B cell (primary cell): Measurements from ENCODE around the gene RRP36. TPM values are rescaled to one million over a fixed set of nuclear protein-coding genes. Genes with fewer than 3 reads are reported as not detected.

Source experiments
- ATAC-seq: fragments of 200-7000 bp; cut with Tn5 transposase; one replicate; pipeline ENCODE4 v1.10.0; 2021; ENCODE audit warnings: low read depth, mild to moderate bottlenecking, moderate number of reproducible peaks, moderate library complexity
- CTCF ChIA-PET: fragments of 350-600 bp; sonication (Branson Sonifier 250); formaldehyde crosslinking; loops from one replicate; lab custom pipeline; 2021; ENCODE audit warnings: antibody characterized with exemption, inconsistent platforms; lab: Charles Lee
- POLR2A ChIA-PET: fragments of 350-600 bp; sonication (Branson Sonifier 250); formaldehyde crosslinking; loops from one replicate; lab custom pipeline; 2021; ENCODE audit warnings: antibody characterized with exemption; lab: Charles Lee
- DNase-seq: peaks from one replicate; pipeline ENCODE4 v3.0.0; 2013
- H2AFZ ChIP-seq: 2 replicates; pipeline ENCODE4 v1.6.1; 2012; ENCODE audit warnings: mild to moderate bottlenecking, low read depth, low read length; ENCODE audit not compliant: insufficient read depth, poor library complexity, severe bottlenecking
- H3K27ac ChIP-seq, 2 donors: 1 replicate in 1 of 2; 2 replicates in 1 of 2; pipeline ENCODE4 v1.5.1; 2012 to 2013; ENCODE audit warnings: low read length in 2 of 2, mild to moderate bottlenecking in 2 of 2, moderate library complexity in 1 of 2
- H3K27me3 ChIP-seq, 4 experiments: fragments of 200-600 bp in 1 of 4; sonication (generic) in 1 of 4; replicated peaks in 1 of 4; 1 replicate in 2 of 4; 2 replicates in 2 of 4; pipeline versions ENCODE4 v1.6.1 to v1.7.0; 2013 to 2016; ENCODE audit warnings: low read length in 3 of 4, mild to moderate bottlenecking in 2 of 4, mixed read lengths in 1 of 4, moderate library complexity in 1 of 4; ENCODE audit not compliant: insufficient read depth in 4 of 4, control insufficient read depth in 3 of 4; ENCODE audit errors: control extremely low read depth in 1 of 4
- H3K36me3 ChIP-seq, 2 experiments: replicated peaks in 1 of 2; 1 replicate in 1 of 2; 2 replicates in 1 of 2; pipeline versions ENCODE4 v1.6.1 to v1.7.1; 2013; ENCODE audit warnings: low read length in 1 of 2; ENCODE audit not compliant: insufficient read depth in 2 of 2, control insufficient read depth in 1 of 2; ENCODE audit errors: control extremely low read depth in 1 of 2, extremely low read depth in 1 of 2
- H3K4me1 ChIP-seq, 2 donors: fragments of 200-600 bp in 1 of 2; sonication (generic) in 1 of 2; 1 replicate in 1 of 2; 2 replicates in 1 of 2; pipeline versions ENCODE4 v1.5.1 to v1.6.1; 2013 to 2017; ENCODE audit warnings: low read length in 2 of 2; ENCODE audit not compliant: control insufficient read depth in 2 of 2, insufficient read depth in 2 of 2
- H3K4me2 ChIP-seq: replicated peaks from 2 replicates; pipeline ENCODE3; 2012; ENCODE audit warnings: mild to moderate bottlenecking, low read depth, low read length; ENCODE audit not compliant: poor library complexity, severe bottlenecking
- H3K4me3 ChIP-seq, 5 experiments: fragments of 200-600 bp in 1 of 5; sonication (generic) in 1 of 5; 1 replicate in 3 of 5; 2 replicates in 2 of 5; pipeline versions ENCODE4 v1.5.1 to v1.7.0; 2011 to 2016; ENCODE audit warnings: low read length in 4 of 5, mild to moderate bottlenecking in 4 of 5, low read depth in 2 of 5, control low read depth in 1 of 5, moderate library complexity in 1 of 5; ENCODE audit not compliant: insufficient read depth in 1 of 5; ENCODE audit errors: control extremely low read depth in 1 of 5, extremely low read depth in 1 of 5
- H3K79me2 ChIP-seq: fragments of 200-600 bp; sonication (generic); one replicate; pipeline ENCODE4 v1.6.0; 2016; ENCODE audit warnings: low read length; ENCODE audit not compliant: control insufficient read depth, insufficient read depth
- H3K9ac ChIP-seq: fragments of 200-600 bp; sonication (generic); 2 replicates; pipeline ENCODE4 v1.6.1; 2017; ENCODE audit warnings: mild to moderate bottlenecking, low read length, moderate library complexity
- H3K9me3 ChIP-seq, 3 donors: one replicate each; pipeline versions ENCODE4 v1.6.1 to v1.7.1; 2013; ENCODE audit warnings: low read length in 2 of 3; ENCODE audit not compliant: control insufficient read depth in 2 of 3, insufficient read depth in 1 of 3; ENCODE audit errors: control extremely low read depth in 1 of 3
- H4K20me1 ChIP-seq: 2 replicates; pipeline ENCODE4 v1.6.0; 2012; ENCODE audit warnings: mild to moderate bottlenecking, low read length; ENCODE audit not compliant: insufficient read depth, control insufficient read depth, poor library complexity, severe bottlenecking
- H3K27ac Mint-ChIP-seq: one replicate; pipeline ENCODE4 v1.8.0; 2021; ENCODE audit warnings: mixed read lengths
- H3K27me3 Mint-ChIP-seq: one replicate; pipeline ENCODE4 v1.8.0; 2021; ENCODE audit warnings: mixed read lengths
- H3K4me1 Mint-ChIP-seq: one replicate; pipeline ENCODE4 v1.8.0; 2021; ENCODE audit warnings: mixed read lengths
- H3K4me3 Mint-ChIP-seq: one replicate; pipeline ENCODE4 v1.8.0; 2021; ENCODE audit warnings: mixed read lengths
- H3K9me3 Mint-ChIP-seq: one replicate; pipeline ENCODE4 v1.8.0; 2022; ENCODE audit warnings: mixed read lengths; ENCODE audit not compliant: insufficient read depth
- CTCF ChIP-seq: fragments of 200-600 bp; IDR thresholded peaks from one replicate; pipeline ENCODE4 v1.8.0; 2022; ENCODE audit warnings: antibody characterized with exemption, mild to moderate bottlenecking
- EZH2 ChIP-seq: IDR thresholded peaks from 2 replicates; pipeline ENCODE4 v1.6.1; 2012; ENCODE audit warnings: borderline replicate concordance, low read depth, mild to moderate bottlenecking, moderate library complexity, low read length; ENCODE audit not compliant: insufficient read depth, poor library complexity, severe bottlenecking
- WGBS: methylation state at CpG from one replicate; pipeline ENCODE4 v1.1.5; 2013; ENCODE audit warnings: missing lambda C conversion rate; ENCODE audit not compliant: insufficient coverage; 5-methylcytosine and 5-hydroxymethylcytosine counted together
- intact Hi-C: fragments of 100-400 bp; cut with micrococcal nuclease; formaldehyde crosslinking; loops from one replicate; pipeline ENCODE4 v1.10.0; 2022
- polyA plus RNA-seq: library from polyadenylated mRNA; depleted of rRNA; stranded (reverse); fragments of >200 nt; gene quantifications from 2 replicates; pipeline ENCODE4 v1.2.3, GENCODE V29; 2012
- total RNA-seq, 2 donors: library from RNA; stranded (reverse); fragments of 120-200 nt in 1 of 2; gene quantifications; 1 replicate in 1 of 2; 2 replicates in 1 of 2; pipeline versions ENCODE4 v1.2.3 to v1.2.4, GENCODE V29; 2013 to 2022

The RRP36 gene
- total and polyA plus RNA-seq, 2 donors (not counting 1 experiment from before 2014, with no cell fraction given) = 22.8 to 46.2 TPM

- Histone ChIP-seq H3K9me3 (no peaks in the 10 kb centered on the region), H3K9ac (peak overlapping the region; percentile 86), H3K27me3 (no peaks in the 10 kb centered on the region), H3K4me1 (peaks cover 19 to 32% of the 10 kb centered on the region in 2 donors), H3K36me3 (peaks cover 0 to 5% of the 10 kb centered on the region in 2 experiments), H3K79me2 (peaks cover 62% of the 10 kb centered on the region), H3K4me3 (peak overlapping the region; percentile 71 to 88 (median 80)), H3K27ac (peak overlapping the region; percentile 73 to 85), H2AFZ (peak overlapping the region; percentile 82), H4K20me1 (no peaks in the 10 kb centered on the region), H3K4me2 (peak overlapping the region; percentile 82)
- ChIA-PET POLR2A (interaction anchor here (0.8 to 4.0 kb wide), 4 partner anchors 34 to 80 kb away, joined by 3 to 53 read pairs (median 8); partner anchors contain the start of genes CNPY3, KLC4, KLHDC3 and MEA1), CTCF (interaction anchor here (0.7 to 2.7 kb wide), 5 partner anchors 48 to 530 kb away, joined by 3 to 6 read pairs (median 3); partner anchors contain the start of gene LRRC73)
- ATAC-seq (no peak), DNase-seq (no peak)
- Mint-ChIP-seq H3K4me1 (peaks cover 41% of the 10 kb centered on the region), H3K9me3 (no peaks in the 10 kb centered on the region), H3K4me3 (peak overlapping the region; percentile 98), H3K27me3 (no peaks in the 10 kb centered on the region), H3K27ac (peak overlapping the region; percentile 98)
- TF ChIP-seq CTCF (no peak), EZH2 (no peak)
- 34% methylated on average over 8 of the region's 9 CpGs for WGBS
- intact Hi-C loops = loop anchor here (1.0 to 2.0 kb wide), 5 partner anchors 19 to 195 kb away; partner anchors contain the start of genes CNPY3, GNMT, KLC4 and MEA1
These were observed 41.8 kb upstream of the RRP36 start for GRCh38 chr6:42979523-42980177.

DNA sequence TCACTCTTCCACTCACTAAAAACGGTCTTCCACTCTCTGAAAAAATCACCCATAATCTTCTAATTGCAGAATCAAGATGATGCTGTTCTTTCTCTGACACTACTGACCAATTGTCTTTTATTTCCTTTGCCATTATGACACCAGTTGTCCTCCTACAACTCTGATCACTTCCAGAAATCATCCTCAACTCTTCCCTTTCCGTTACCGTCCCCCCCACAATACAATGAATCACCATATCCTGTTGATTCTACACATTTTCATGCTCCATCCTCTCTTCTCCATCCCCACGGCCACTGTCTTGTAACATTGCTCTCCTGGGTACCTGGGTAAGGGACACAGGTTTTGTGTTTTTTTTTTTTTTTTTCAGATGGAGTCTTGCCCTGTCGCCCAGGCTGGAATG, 39.6 kb upstream of the RRP36 start:
- Histone ChIP-seq H3K9me3 (no peaks in the 10 kb centered on the region), H3K27me3 (no peaks in the 10 kb centered on the region), H3K36me3 (no peaks in the 10 kb centered on the region), H3K27ac (no peak overlapping the region), H4K20me1 (no peaks in the 10 kb centered on the region), H3K79me2 (peaks cover 76% of the 10 kb centered on the region), H3K9ac (no peak overlapping the region), H3K4me3 (no peak overlapping the region), H3K4me1 (peaks cover 24 to 45% of the 10 kb centered on the region in 2 donors), H3K4me2 (no peak overlapping the region), H2AFZ (no peak overlapping the region)
- Mint-ChIP-seq H3K4me3 (no peak overlapping the region), H3K27me3 (no peaks in the 10 kb centered on the region), H3K27ac (no peak overlapping the region), H3K9me3 (no peaks in the 10 kb centered on the region), H3K4me1 (peaks cover 48% of the 10 kb centered on the region)
- CTCF ChIA-PET = no interaction called here
- TF ChIP-seq CTCF (no peak), EZH2 (no peak)
- no peak for ATAC-seq
- intact Hi-C loops = no loop called here
- POLR2A ChIA-PET = interaction anchor here (0.6 kb wide), 2 partner anchors 34 to 72 kb away, joined by 7 to 10 read pairs; no protein-coding TSS in a partner anchor
- DNase-seq = no peak
- 94% methylated on average over 3 of the region's 5 CpGs for WGBS
